ENCODE data around the gene TAX1BP1.
"Not testable (repeated sequence)": the region's sequence is repeated elsewhere in the genome, so short reads cannot be mapped to it uniquely, and the experiment has no call there.

TAX1BP1 gene

DNA sequence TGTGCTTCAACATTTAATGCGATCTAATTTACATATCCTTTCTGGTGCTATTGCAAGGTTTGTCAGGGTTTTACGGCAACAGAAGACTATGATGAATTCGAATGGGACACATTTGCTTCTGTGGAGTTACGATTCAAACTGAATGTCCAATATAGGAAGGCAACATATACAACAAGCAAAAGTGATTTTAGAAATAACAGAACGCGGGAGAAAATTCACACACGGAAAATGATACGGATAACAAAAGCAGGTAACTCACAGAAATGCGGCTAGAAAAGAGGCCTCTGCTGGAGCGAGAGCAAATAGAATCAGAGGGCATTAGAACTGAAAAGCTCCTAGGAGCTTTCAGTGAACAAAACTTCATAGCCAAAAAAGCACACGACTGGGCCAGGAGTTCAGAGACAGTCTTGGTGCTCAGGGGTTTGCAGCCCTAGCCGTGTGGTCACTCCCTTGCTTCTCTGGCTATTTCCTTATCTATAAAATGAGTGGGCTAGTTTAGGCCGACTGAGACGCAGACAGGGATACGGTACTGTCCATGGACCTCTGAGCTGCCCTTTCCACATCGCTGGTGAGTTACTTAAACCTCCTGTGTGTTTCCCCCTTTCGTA is 557 bp upstream of the TAX1BP1 start:
- peak in 1 of 5 experiments; percentile 54 for DNase-seq

GRCh38 chr7:27740449-27741086 is 606 bp downstream of the TAX1BP1 start:
- peak; percentile 70 to 90 (median 82) for DNase-seq

DNA sequence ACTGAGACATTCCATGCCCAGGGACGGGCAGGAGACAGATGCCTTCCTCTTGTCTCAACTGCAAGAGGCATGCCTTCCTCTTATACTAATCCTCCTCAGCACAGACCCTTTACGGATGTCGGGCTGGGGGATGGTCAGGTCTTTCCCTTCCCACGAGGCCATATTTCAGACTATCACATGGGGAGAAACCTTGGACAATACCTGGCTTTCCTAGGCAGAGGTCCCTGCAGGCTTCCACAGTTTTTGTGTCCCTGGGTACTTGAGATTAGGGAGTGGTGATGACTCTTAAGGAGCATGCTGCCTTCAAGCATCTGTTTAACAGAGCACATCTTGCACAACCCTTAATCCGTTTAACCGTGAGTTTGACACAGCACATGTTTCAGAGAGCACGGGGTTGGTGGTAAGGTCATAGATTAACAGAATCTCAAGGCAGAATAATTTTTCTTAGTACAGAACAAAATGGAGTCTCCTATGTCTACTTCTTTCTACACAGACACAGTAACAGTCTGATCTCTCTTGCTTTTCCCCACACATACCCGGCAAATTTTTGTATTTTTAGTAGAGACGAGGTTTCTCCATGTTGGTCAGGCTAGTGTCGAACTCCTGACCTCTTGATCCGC is 2.2 kb downstream of the TAX1BP1 start:
- DNase-seq = not testable (repeated sequence)

GRCh38 chr7:27745064-27745583 is 5.2 kb downstream of the TAX1BP1 start:
- DNase-seq = peak in 1 of 5 experiments; percentile 20

GRCh38 chr7:27746486-27746885 is 6.5 kb downstream of the TAX1BP1 start:
- DNase-seq = no peak

DNA sequence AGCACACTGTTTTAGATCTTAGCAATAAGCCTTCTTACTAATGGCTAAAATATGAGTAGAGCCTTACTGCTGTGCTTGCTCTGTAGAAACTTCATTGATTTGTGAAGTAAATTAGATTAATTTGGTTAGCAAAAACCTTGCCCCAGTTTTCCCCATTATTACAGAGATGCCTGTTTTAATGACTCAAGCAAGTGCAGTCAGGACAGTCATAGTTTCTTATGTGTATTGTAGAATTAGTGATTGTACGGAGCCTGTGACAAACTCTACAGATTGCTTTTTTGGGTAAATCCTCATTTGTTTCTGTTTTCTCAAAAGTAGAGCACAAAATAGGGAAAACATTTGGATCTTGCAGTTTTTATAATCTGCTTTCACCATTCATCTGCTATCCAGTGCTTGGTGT is 7.0 kb downstream of the TAX1BP1 start:
- no peak for DNase-seq

DNA sequence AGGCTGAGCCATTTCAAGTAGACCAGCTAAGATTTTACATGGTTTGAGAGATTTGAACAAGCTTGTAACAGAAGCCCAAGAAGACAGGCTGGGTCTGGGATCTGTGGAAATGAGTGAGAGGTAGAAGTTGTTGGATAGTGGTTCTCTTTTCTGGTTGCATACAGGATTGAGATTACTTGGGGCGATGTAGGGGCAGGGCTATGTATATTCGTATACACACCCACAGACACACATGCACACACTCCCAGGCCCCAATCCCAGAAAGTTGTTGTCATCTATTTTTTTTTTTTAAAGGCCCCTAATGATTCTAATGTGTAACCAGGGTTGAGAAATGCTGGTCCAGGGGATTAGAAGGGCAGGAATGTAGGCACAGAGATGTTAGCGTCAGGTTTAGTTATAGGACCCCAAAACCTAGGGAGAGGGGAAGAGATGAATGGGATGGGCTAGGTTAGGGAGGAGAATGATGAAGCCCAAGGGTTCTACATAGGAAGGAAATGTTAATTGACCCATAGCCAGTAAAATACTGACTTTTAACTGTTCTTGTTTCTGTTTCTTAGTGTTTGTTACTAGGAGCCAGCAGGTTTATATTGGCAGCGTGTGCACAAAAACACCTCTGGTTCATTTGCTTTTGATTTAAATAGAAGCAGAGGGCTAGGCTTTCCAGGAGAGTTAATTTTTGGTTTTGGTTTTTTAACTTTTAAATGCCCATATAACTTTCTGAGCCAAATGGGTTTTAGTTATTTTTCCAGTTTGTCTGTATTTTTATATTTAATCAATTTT is 7.8 kb downstream of the TAX1BP1 start:
- no peak for DNase-seq

DNA sequence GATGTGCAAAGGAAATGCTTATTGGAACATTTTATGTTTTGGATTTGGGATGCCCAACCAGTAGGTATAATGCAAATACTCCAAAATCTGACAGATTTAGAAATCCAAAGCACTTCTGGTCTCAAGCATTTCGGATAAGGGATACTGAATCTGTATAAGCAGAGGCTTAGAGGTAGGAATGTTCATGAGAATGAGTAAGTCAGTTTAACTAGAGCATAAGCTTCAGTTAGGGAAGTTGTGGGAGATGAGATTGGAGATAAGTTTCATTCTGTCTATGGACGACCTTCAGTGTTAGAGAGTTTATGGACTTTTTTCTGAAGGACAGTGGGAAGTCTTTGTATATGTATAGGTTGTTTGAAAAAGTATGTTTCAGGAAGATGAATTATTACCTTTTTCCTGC is 10.4 kb downstream of the TAX1BP1 start:
- no peak for DNase-seq

GRCh38 chr7:27751888-27752660 is 12.1 kb downstream of the TAX1BP1 start:
- no peak for DNase-seq

GRCh38 chr7:27753863-27754262 is 13.9 kb downstream of the TAX1BP1 start:
- no peak for DNase-seq

- no peak for DNase-seq
Observed at GRCh38 chr7:27756298-27756697, 16.3 kb downstream of the TAX1BP1 start.

DNA sequence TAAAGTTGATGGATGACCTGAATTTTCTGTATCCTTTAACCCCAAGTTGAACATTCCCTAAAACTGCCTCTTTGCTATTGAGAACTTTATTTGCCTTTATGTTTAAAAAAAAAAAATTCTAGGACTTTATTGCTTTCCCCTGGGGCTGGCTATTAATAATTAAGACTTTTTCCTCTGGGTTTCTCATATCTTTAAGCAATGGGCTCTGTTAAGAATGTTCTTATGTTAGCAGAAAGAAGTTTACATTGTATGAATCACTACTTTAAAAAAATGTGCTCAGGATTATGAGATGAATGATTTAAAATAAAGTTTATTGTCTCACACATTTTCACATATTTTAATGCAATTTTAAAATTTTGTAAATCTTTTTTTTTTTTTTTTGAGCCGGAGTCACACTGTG is 19.5 kb downstream of the TAX1BP1 start:
- no peak for DNase-seq

GRCh38 chr7:27762062-27762461 is 22.1 kb downstream of the TAX1BP1 start:
- no peak for DNase-seq

DNA sequence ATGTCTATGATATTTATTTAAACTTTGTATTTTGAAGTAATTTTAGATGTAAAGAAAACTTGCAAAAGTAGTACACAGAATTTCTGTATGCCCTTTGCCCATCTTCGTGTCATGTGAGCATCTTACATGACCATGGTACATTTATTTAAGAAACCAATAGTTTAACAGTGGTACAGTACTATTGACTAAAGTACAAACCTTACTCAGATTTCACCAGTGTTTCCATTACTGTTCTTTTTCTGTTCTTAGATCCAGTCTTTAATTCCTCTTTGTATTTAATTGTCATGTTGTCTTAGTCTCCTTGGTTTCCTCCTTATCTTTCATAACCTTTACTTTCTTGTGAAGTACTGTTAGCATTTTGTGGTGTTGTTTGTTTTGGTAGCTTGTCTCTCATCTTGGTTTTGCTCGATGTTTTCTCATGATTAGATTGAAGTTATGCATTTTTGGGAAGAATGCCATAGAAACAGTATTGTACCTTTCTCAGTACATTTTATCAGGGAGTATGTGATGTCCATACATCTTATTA is 24.1 kb downstream of the TAX1BP1 start:
- DNase-seq = peak in 1 of 5 experiments; percentile 39

DNA sequence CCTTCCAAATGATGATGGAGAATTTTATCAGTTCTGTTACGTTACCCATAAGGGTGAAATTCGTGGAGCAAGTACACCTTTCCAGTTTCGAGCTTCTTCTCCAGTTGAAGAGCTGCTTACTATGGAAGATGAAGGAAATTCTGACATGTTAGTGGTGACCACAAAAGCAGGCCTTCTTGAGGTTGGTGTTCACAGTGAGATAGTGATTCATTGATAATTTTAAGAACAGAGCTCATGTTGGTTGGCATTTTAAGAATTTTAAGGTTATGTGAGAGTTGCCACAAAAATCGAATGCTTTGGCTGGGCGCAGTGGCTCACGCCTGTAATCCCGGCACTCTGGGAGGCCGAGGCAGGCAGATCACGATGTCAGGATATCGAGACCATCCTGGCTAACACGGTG is 25.9 kb downstream of the TAX1BP1 start:
- DNase-seq = no peak

DNA sequence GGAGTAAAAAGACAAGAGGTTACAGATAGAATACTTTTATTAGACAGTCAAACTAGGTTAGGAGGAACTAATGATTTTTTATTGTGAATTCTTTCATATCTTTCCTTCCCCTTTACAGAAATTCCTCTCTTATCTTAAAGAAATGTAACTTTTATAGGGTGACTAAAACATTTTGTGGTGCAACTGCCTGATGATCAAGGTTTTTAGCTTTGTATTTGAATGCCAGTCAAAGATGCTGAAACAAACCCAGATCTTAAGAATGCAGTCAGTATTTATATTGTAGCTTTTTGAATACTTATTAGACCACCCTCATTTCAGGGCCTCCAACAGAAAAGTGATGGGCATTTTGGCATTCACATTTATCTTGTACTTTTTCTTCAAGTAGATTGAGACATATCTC is 27.4 kb downstream of the TAX1BP1 start:
- no peak for DNase-seq

DNA sequence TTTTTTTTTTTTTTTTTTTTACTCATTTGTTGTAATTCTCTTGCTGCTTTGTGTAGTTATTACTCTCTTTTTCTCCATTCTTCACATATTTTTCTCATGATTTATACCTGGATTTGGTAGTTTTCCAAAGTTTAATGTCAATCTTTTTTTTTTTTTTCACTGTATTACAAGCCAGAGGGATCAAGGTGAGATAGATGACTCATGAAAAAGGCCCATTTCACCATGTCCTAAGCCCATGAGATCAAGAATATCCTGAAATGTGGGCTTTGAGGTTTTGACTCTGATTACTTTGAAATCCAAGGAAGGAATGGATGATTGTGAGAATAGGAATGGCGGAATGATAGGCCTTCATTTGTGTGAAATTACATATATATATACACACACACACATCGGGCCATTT is 31.1 kb downstream of the TAX1BP1 start:
- no peak for DNase-seq

DNA sequence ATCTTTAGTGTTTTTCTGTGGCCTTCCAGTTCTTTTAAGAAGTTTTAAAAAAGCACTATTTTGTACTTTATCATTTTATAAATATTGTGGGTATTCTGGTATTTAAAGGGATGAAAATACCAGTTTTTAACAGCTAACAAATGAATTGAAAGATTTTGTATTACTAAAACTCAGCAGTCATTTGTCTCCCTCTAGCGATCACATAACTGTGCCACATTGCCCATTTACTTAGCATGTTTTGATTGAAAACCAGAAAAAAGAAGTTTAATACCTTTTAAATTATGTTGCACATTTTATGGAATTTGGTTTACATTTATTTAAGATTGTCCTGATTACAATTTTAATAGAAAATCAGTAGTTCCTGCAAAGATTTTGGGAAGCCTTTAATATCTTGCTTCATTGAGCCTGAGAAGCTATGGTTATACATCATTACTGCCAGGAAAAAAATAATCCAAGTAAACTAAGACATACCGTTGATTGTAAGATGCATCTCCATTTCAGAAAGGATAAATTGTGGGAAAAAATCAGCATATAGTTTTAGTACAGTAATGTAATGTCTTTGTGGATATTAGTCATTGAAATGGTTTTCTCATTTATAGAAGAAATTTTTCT is 34.9 kb downstream of the TAX1BP1 start:
- DNase-seq = peak in 1 of 5 experiments; percentile 29

DNA sequence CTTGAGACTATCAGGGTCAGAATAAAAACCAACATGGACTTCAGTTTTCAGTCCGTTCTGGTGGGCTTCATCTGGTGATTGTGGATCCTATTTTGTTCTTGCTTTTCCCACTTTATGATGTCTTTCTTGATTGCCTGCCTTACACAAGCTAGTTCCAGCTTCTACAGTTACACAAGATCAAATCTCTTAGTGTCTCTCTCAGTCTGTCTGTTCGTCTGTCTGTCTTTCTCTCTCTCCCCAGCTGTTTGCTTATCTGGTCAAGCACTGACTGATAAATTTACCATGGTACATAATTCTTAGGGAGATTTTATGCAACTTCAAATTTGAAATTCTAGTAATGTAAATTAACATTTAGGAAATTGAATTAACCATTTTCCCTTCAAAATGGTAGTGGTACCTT is 35.8 kb downstream of the TAX1BP1 start:
- DNase-seq = no peak

GRCh38 chr7:27777662-27778061 is 37.7 kb downstream of the TAX1BP1 start:
- no peak for DNase-seq

DNA sequence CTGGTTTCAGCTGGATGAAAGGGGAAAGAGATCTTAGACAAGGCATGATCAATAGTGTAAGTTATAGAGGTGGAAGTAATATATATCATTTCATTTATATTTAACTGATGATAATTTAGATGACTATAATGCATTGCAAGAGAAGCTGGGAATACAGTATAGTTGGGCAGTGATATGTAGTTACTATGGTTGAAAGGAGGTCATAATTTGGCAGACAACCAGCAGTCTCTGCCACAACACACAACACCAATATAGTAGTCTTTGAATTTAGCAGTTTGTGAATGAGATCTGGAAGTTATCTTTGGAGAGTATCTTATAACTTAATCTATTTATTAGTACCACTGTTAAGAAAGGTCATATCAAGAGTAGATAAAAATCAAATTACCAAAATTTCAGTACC is 39.9 kb downstream of the TAX1BP1 start:
- no peak for DNase-seq

DNA sequence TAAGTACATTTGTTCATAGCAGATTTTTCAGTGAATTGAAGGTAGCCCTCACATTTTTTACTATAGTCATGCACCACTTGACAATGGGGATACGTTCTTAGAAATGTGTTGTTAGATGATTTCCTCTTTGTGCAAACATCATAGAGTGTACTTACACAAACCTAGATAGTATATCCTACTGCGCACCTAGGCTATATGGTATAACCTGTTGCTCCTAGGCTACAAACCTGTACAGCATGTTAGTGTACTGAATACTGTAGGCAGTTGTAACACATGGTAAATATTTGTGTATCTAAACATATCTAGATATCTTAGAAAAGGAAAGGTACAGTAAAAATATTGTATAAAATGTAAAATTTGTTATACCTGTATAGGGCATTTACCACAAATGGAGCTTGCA is 41.2 kb downstream of the TAX1BP1 start:
- DNase-seq = no peak

Data from T-helper 2 cell (primary cell).